KMS-11 (cell line): ENCODE data around the gene BATF2.

Experiments used
- H2AFZ ChIP-seq: fragments of 200-600 bp; sonication (generic); 2 replicates; pipeline ENCODE4 v1.6.1; 2016; ENCODE audit warnings: antibody characterized with exemption, mixed run types, low read depth
- H3K27ac ChIP-seq: fragments of 200-600 bp; sonication (generic); 2 replicates; pipeline ENCODE4 v1.6.1; 2016; ENCODE audit warnings: mild to moderate bottlenecking, mixed run types
- H3K27me3 ChIP-seq: fragments of 200-600 bp; sonication (generic); 2 replicates; pipeline ENCODE4 v1.6.1; 2017; ENCODE audit warnings: mild to moderate bottlenecking, low read depth, mixed run types, moderate library complexity; ENCODE audit not compliant: insufficient read depth
- H3K36me3 ChIP-seq: fragments of 200-600 bp; sonication (generic); 2 replicates; pipeline ENCODE4 v1.6.1; 2017; ENCODE audit warnings: mild to moderate bottlenecking, mixed run types; ENCODE audit not compliant: insufficient read depth
- H3K4me1 ChIP-seq: fragments of 200-600 bp; sonication (generic); 2 replicates; pipeline ENCODE4 v1.6.1; 2016; ENCODE audit warnings: mild to moderate bottlenecking, low read depth, mixed run types; ENCODE audit not compliant: poor library complexity, severe bottlenecking
- H3K4me2 ChIP-seq: fragments of 200-600 bp; sonication (generic); 2 replicates; pipeline ENCODE4 v1.7.0; 2016; ENCODE audit warnings: mild to moderate bottlenecking, mixed run types
- H3K4me3 ChIP-seq: fragments of 200-600 bp; sonication (generic); IDR thresholded peaks from 2 replicates; pipeline ENCODE4 v1.6.1; 2017; ENCODE audit warnings: low read depth, low read length, mixed read lengths; ENCODE audit not compliant: insufficient read depth
- H3K79me2 ChIP-seq: fragments of 200-600 bp; sonication (generic); 2 replicates; pipeline ENCODE4 v1.6.1; 2016; ENCODE audit warnings: low read depth, mixed run types; ENCODE audit not compliant: insufficient read depth
- H3K9ac ChIP-seq: fragments of 200-600 bp; sonication (generic); 2 replicates; pipeline ENCODE4 v1.6.1; 2016; ENCODE audit warnings: mild to moderate bottlenecking, mixed run types
- H4K20me1 ChIP-seq: fragments of 200-600 bp; sonication (generic); 2 replicates; pipeline ENCODE4 v1.6.1; 2016; ENCODE audit warnings: mild to moderate bottlenecking, mixed run types; ENCODE audit not compliant: insufficient read depth
- CTCF ChIP-seq: fragments of 200-600 bp; sonication (generic); conservative IDR thresholded peaks from 2 replicates; pipeline ENCODE4 v1.6.1; 2017; ENCODE audit warnings: low read depth, mild to moderate bottlenecking, antibody characterized with exemption, low read length, moderate library complexity, mixed read lengths

Gene BATF2

DNA sequence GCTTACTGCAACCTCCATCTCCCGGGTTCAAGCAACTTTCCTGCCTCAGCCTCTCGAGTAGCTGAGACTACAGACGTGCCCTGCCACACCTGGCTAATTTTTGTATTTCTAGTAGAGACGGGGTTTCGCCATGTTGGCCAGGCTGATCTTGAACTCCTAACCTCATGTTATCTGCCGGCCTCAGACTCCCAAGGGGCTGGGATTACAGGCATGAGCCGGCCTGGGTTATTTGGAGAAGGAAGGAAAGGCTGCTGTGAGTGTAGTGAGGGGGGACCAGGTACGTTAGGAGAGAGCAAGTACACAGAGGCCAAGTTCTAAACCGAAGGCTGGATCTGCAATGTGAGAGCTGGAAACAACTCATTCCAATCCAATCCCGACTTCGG, 453 bp downstream of the BATF2 start:
- H2AFZ ChIP-seq = no peak overlapping the region
- H3K9ac ChIP-seq = no peak overlapping the region
- no peaks in the 10 kb centered on the region for H3K4me1 ChIP-seq
- no peak overlapping the region for H3K4me2 ChIP-seq
- H4K20me1 ChIP-seq = no peaks in the 10 kb centered on the region
- peaks cover 9% of the 10 kb centered on the region; the same call in 1 of the 2 replicates for H3K27me3 ChIP-seq
- H3K79me2 ChIP-seq = no peaks in the 10 kb centered on the region
- no peaks in the 10 kb centered on the region for H3K36me3 ChIP-seq
- H3K27ac ChIP-seq = no peak overlapping the region
- H3K4me3 ChIP-seq = no peak overlapping the region
- no peak for TF ChIP-seq CTCF

- no peak for TF ChIP-seq CTCF
- Histone ChIP-seq H2AFZ (no peak overlapping the region), H3K4me2 (no peak overlapping the region), H3K9ac (no peak overlapping the region), H3K36me3 (no peaks in the 10 kb centered on the region), H3K79me2 (no peaks in the 10 kb centered on the region), H3K4me3 (no peak overlapping the region), H3K27ac (no peak overlapping the region), H3K4me1 (no peaks in the 10 kb centered on the region), H4K20me1 (no peaks in the 10 kb centered on the region), H3K27me3 (peaks cover 9% of the 10 kb centered on the region; the same call in 1 of the 2 replicates)
Measured at GRCh38 chr11:64994318-64994717, 2.5 kb downstream of the BATF2 start.

DNA sequence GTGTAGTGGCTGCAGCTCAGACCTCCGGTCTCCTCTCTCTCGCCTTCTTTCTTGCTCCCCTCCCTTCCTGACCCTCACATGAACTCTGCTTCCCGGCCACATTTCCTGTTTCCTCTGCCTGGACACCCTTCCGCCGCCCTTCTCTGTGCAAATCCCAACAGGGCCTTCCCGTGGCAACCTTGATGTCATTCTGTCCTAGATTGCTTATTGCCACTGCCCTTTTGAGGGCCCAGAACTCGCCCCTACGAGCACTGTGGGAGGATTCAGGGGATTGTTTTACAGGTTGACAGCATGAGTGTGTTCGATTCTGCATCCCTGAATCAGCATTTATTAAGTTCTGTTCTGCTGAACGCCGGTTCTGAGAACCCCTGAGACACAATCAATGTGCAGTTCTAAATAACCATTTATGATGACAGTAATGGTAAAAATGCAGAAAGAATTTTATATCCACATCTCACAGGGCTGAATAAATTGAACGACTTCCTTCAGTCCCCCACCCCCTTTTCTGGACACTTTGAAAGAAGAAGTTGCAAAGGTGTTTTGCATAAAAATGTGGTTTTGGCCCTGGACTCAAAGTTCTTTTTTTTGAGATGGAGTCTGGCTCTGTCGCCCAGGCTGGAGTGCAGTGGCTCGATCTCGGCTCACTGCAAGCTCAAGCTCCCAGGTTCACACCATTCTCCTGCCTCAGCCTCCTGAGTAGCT, 6.4 kb downstream of the BATF2 start:
- H3K79me2 ChIP-seq = no peaks in the 10 kb centered on the region
- H3K4me3 ChIP-seq = no peak overlapping the region
- no peak overlapping the region for H3K9ac ChIP-seq
- no peaks in the 10 kb centered on the region for H4K20me1 ChIP-seq
- H3K27ac ChIP-seq = no peak overlapping the region
- H3K4me1 ChIP-seq = no peaks in the 10 kb centered on the region
- peaks cover 9% of the 10 kb centered on the region; the same call in 1 of the 2 replicates for H3K27me3 ChIP-seq
- no peak for TF ChIP-seq CTCF
- no peaks in the 10 kb centered on the region for H3K36me3 ChIP-seq
- no peak overlapping the region for H2AFZ ChIP-seq
- H3K4me2 ChIP-seq = no peak overlapping the region

DNA sequence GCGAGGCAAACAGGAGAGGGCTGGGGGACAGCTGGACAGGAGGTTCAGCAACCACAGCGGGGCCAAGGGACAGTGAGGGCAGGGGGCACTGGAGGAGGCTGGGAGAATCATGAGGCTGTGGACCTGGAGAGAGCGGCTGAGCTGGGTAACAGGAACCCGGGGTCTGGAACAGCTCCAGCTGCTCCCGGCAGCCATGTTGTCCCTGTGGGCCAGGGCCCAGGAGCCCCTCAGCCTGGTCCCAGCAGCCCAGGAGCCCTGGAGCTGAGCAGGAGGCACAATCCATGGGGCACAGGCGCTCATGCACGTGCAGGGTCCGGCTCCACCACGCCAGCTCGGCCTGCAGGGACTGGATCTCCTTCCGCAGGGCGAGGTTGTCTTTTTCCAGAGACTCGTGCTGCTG, 7.4 kb downstream of the BATF2 start:
- Histone ChIP-seq H3K4me3 (no peak overlapping the region), H3K4me1 (no peaks in the 10 kb centered on the region), H4K20me1 (no peaks in the 10 kb centered on the region), H3K27me3 (peaks cover 5% of the 10 kb centered on the region; the same call in 1 of the 2 replicates), H3K79me2 (no peaks in the 10 kb centered on the region), H3K27ac (no peak overlapping the region), H3K9ac (no peak overlapping the region), H2AFZ (no peak overlapping the region), H3K4me2 (no peak overlapping the region), H3K36me3 (no peaks in the 10 kb centered on the region)
- TF ChIP-seq CTCF = no peak
